Umbilical cord (tissue), 2 donors: ENCODE measurements around the gene PHACTR4. TPM values are rescaled to one million over a fixed set of nuclear protein-coding genes. Genes with fewer than 3 reads are reported as not detected.
"Not testable (repeated sequence)": the region's sequence is repeated elsewhere in the genome, so short reads cannot be mapped to it uniquely, and the experiment has no call there.

Source experiments
- DNase-seq: peaks from one replicate; pipeline ENCODE4 v3.0.0-alpha.2; 2015; ENCODE audit warnings: low spot score
- total RNA-seq: library from RNA; depleted of rRNA; stranded (reverse); fragments of >200 nt; gene quantifications from one replicate; pipeline ENCODE4 v1.2.3, GENCODE V29; 2014; ENCODE audit warnings: low replicate concordance; ENCODE audit not compliant: insufficient read depth

PHACTR4 gene
- total RNA-seq, 1 donor from 2014 or later = 10.8 TPM

GRCh38 chr1:28428990-28429520 lies 59.5 kb downstream of the PHACTR4 start:
- no peak for DNase-seq

- no peak for DNase-seq
Measured at GRCh38 chr1:28436211-28436769, 66.8 kb downstream of the PHACTR4 start.

GRCh38 chr1:28437264-28437923 lies 67.9 kb downstream of the PHACTR4 start:
- peak; percentile 63 for DNase-seq

GRCh38 chr1:28437924-28438699 lies 68.6 kb downstream of the PHACTR4 start:
- DNase-seq = peak; percentile 92

GRCh38 chr1:28439320-28439719 lies 69.8 kb downstream of the PHACTR4 start:
- no peak for DNase-seq

- DNase-seq = no peak
Measured at GRCh38 chr1:28441674-28442073, 72.1 kb downstream of the PHACTR4 start.

- no peak for DNase-seq
Measured at GRCh38 chr1:28443550-28443949, 74.0 kb downstream of the PHACTR4 start.

GRCh38 chr1:28447679-28448078 lies 78.1 kb downstream of the PHACTR4 start:
- DNase-seq = no peak

- not testable (repeated sequence) for DNase-seq
Measured at GRCh38 chr1:28448094-28448611, 78.6 kb downstream of the PHACTR4 start.

GRCh38 chr1:28449904-28450303 lies 80.4 kb downstream of the PHACTR4 start:
- DNase-seq = peak; percentile 18

GRCh38 chr1:28450561-28450960 lies 81.0 kb downstream of the PHACTR4 start:
- no peak for DNase-seq

- no peak for DNase-seq
Measured at GRCh38 chr1:28451011-28451410, 81.5 kb downstream of the PHACTR4 start.

GRCh38 chr1:28456078-28456477 lies 86.5 kb downstream of the PHACTR4 start:
- DNase-seq = peak; percentile 37

- DNase-seq = no peak
Measured at GRCh38 chr1:28457678-28458077, 88.1 kb downstream of the PHACTR4 start.

- no peak for DNase-seq
Measured at GRCh38 chr1:28458237-28459228, 89.0 kb downstream of the PHACTR4 start.

- DNase-seq = no peak
Measured at GRCh38 chr1:28466226-28466778, 96.8 kb downstream of the PHACTR4 start.

- no peak for DNase-seq
Measured at GRCh38 chr1:28470146-28470545, 100.6 kb downstream of the PHACTR4 start.

GRCh38 chr1:28479497-28479896 lies 110.0 kb downstream of the PHACTR4 start:
- DNase-seq = not testable (repeated sequence)

- no peak for DNase-seq
Measured at GRCh38 chr1:28480308-28480707, 110.8 kb downstream of the PHACTR4 start.

- no peak for DNase-seq
Measured at GRCh38 chr1:28482138-28482537, 112.6 kb downstream of the PHACTR4 start.

- no peak for DNase-seq
Measured at GRCh38 chr1:28482702-28483101, 113.2 kb downstream of the PHACTR4 start.
